Inflammatory macrophage treated with lipopolysaccharide for 1 hour (primary cell): ENCODE data around the gene ANTXR1.

Experiments used
- DNase-seq, 2 donors: peaks; one replicate each; pipeline ENCODE4 v3.0.0-alpha.2; 2020 to 2022

ANTXR1 gene

GRCh38 chr2:69291721-69292120 lies 278.7 kb downstream of the ANTXR1 start:
- DNase-seq: no peak

- DNase-seq: no peak
These were observed 279.3 kb downstream of the ANTXR1 start for GRCh38 chr2:69292256-69292655.

- no peak for DNase-seq
These were observed 283.4 kb downstream of the ANTXR1 start for GRCh38 chr2:69296421-69296820.

DNA sequence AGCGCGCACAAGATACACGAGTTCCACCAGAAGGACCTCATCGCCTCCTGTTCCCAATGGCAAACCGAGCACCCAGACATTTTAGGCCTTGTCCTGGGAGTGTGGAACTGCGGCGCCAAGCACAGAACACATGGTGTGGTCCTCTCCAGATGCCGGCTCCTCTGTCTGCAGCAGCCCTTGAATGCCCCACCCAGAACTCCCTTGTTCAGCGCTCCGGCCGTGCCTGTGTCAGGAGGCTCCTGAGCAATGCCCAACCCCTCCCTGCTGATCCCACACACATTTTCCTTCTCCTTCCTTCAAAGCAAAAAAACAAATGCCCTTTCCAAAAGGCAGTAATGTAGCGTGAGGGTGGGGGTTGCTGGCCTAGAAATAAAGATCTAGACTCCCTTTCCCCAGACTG lies 284.2 kb downstream of the ANTXR1 start:
- no peak for DNase-seq

GRCh38 chr2:69298261-69298660 lies 285.3 kb downstream of the ANTXR1 start:
- no peak for DNase-seq

DNA sequence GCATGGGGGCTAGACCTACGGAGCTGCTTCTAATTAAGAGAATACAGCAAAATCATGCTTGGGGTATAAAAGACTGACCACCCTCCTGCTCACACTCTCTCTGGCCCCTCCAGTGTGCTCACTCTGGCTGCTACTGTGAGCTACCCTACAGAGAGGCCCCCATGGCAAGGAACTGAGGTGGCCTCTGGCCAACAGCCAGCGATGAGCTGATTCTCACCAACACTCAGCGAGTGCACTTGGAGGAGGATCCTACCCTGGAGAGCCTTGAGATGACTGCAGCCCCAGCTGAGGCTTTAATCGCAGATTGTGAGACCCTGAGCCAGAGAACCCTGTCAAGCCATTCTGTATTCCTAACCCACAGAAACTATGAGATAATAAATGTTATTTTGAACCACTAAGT lies 285.9 kb downstream of the ANTXR1 start:
- DNase-seq: no peak
